ENCODE data around the gene MED23. TPM values are rescaled to one million over a fixed set of nuclear protein-coding genes. Genes with fewer than 3 reads are reported as not detected.
A peak's percentile ranks its signal among the peaks of the same experiment; 100 is the strongest.

MED23 gene
- polyA plus RNA-seq, 4 donors: 46.5 to 59.6 (median 54.3) TPM

- DNase-seq (ENCODE audit: low read depth in 4 of 4, low spot score in 3 of 4): no peak
These were observed 12.5 kb upstream of the MED23 start for GRCh38 chr6:131640576-131640975.

- no peak for DNase-seq (ENCODE audit: low read depth in 4 of 4, low spot score in 3 of 4)
These were observed 12.1 kb upstream of the MED23 start for GRCh38 chr6:131640100-131640499.

GRCh38 chr6:131638013-131638412 lies 10.0 kb upstream of the MED23 start:
- DNase-seq (ENCODE audit: low read depth in 4 of 4, low spot score in 3 of 4): no peak

GRCh38 chr6:131636880-131637792 lies 9.1 kb upstream of the MED23 start, which contains the start of gene ENPP3:
Gene ENPP3 (plus strand): TSS chr6:131637302. CDS start chr6:131637385, 83 bp downstream.
- DNase-seq (ENCODE audit: low read depth in 4 of 4, low spot score in 3 of 4): no peak

- peak in 2 of 4 donors; percentile 20 to 38 for DNase-seq (ENCODE audit: low read depth in 4 of 4, low spot score in 3 of 4)
These were observed 7.6 kb upstream of the MED23 start for GRCh38 chr6:131635384-131636340.

- no peak for DNase-seq (ENCODE audit: low read depth in 4 of 4, low spot score in 3 of 4)
These were observed 3.7 kb upstream of the MED23 start for GRCh38 chr6:131631625-131632289.

GRCh38 chr6:131629651-131630050 lies 1.6 kb upstream of the MED23 start:
- no peak for DNase-seq (ENCODE audit: low read depth in 4 of 4, low spot score in 3 of 4)

GRCh38 chr6:131628726-131629125 lies 684 bp upstream of the MED23 start:
- no peak for DNase-seq (ENCODE audit: low read depth in 4 of 4, low spot score in 3 of 4)

GRCh38 chr6:131615275-131615674 lies 12.8 kb downstream of the MED23 start:
- no peak for DNase-seq (ENCODE audit: low read depth in 4 of 4, low spot score in 3 of 4)

GRCh38 chr6:131613296-131613925 lies 14.6 kb downstream of the MED23 start:
- DNase-seq (ENCODE audit: low read depth in 4 of 4, low spot score in 3 of 4): no peak

- no peak for DNase-seq (ENCODE audit: low read depth in 4 of 4, low spot score in 3 of 4)
These were observed 25.2 kb downstream of the MED23 start for GRCh38 chr6:131602781-131603312.

- no peak for DNase-seq (ENCODE audit: low read depth in 4 of 4, low spot score in 3 of 4)
These were observed 27.3 kb downstream of the MED23 start for GRCh38 chr6:131600716-131601115.

GRCh38 chr6:131597446-131597845 lies 30.6 kb downstream of the MED23 start:
- DNase-seq (ENCODE audit: low read depth in 4 of 4, low spot score in 3 of 4): no peak

- DNase-seq (ENCODE audit: low read depth in 4 of 4, low spot score in 3 of 4): no peak
These were observed 34.0 kb downstream of the MED23 start for GRCh38 chr6:131594074-131594473.

- DNase-seq (ENCODE audit: low read depth in 4 of 4, low spot score in 3 of 4): no peak
These were observed 35.1 kb downstream of the MED23 start for GRCh38 chr6:131592935-131593334.

GRCh38 chr6:131588643-131589042 lies 39.4 kb downstream of the MED23 start:
- DNase-seq (ENCODE audit: low read depth in 4 of 4, low spot score in 3 of 4): no peak

- DNase-seq (ENCODE audit: low read depth in 4 of 4, low spot score in 3 of 4): no peak
These were observed 40.1 kb downstream of the MED23 start for GRCh38 chr6:131587909-131588308.

- no peak for DNase-seq (ENCODE audit: low read depth in 4 of 4, low spot score in 3 of 4)
These were observed 41.5 kb downstream of the MED23 start for GRCh38 chr6:131586543-131586942.

- no peak for DNase-seq (ENCODE audit: low read depth in 4 of 4, low spot score in 3 of 4)
These were observed 46.5 kb downstream of the MED23 start for GRCh38 chr6:131581523-131581922.
